CD4-positive, alpha-beta T cell treated with Interleukin-10 for 1 hour (primary cell): ENCODE measurements around the gene PKDREJ.
A peak's percentile ranks its signal among the peaks of the same experiment; 100 is the strongest.
"Not testable (repeated sequence)": the region's sequence is repeated elsewhere in the genome, so short reads cannot be mapped to it uniquely, and the experiment has no call there.

Source experiments
- DNase-seq: peaks from one replicate; pipeline ENCODE4 v3.0.0-alpha.2; 2020

PKDREJ gene, protein sequence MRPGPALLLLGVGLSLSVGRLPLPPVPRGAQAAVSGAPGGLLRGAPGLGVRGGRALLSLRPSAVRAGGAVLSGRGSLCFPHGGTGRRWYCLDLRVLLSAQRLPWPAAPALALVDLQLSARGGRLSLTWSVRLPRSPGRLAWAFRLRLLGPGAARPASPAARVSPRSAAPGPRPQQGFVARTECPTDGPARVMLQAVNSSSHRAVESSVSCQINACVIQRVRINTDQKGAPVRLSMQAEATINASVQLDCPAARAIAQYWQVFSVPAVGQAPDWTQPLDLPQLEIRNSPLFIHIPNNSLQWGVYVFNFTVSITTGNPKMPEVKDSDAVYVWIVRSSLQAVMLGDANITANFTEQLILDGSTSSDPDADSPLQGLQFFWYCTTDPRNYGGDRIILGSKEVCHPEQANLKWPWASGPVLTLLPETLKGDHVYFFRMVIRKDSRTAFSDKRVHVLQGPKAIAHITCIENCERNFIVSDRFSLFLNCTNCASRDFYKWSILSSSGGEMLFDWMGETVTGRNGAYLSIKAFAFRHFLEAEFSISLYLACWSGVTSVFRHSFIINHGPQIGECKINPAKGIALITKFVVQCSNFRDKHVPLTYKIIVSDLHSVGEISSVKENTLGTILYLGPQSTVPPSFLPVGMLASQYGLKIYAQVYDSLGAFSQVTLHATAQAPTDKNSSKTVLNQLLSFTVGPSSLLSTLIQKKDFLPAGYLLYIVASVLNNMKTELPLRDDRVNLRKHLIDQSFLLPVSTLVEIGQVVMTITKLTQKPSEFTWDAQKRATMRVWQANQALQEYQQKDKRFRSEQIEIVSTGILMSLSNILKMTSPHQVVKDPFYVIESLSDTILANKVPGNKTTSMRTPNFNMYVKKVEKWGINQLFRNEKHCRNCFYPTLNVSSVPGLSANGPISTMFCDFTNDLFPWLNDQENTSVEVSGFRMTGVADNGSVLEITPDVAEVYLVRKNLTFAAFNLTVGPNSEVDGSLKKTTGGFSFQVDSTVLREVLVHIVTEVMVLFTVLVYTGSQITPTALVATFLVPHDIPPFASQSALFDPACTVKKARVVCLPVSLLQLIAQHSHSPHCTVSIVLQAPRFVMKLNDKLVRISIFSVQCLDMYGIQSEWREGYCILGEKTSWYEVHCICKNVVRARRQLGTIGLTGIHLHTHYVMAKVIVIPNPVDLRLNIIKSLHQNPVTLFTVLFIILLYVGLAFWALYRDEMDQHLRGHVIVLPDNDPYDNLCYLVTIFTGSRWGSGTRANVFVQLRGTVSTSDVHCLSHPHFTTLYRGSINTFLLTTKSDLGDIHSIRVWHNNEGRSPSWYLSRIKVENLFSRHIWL (N-terminal part only)

DNA sequence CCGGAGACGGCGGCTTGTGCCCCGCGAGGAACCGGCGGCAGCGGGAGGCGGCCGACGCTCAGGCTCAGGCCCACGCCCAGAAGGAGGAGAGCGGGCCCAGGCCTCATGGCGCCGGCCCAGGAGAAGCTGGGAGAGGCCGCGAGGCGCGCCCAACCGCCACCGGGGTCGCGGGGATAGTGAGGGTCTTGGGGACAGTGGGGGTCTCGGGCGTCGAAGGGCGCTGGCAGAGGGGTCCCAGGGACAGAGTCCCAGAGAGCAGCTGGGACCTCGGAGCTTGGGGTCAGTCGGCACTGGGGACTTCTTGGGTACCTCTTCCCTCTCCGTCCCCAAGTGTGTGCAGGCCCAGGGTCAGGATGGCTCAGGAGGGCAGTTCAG lies at the start of gene PKDREJ:
Gene PKDREJ (minus strand): TSS at position 128 of the 375 bp plus-strand sequence. CDS start 21 bp downstream, at position 107.
- no peak for DNase-seq

DNA sequence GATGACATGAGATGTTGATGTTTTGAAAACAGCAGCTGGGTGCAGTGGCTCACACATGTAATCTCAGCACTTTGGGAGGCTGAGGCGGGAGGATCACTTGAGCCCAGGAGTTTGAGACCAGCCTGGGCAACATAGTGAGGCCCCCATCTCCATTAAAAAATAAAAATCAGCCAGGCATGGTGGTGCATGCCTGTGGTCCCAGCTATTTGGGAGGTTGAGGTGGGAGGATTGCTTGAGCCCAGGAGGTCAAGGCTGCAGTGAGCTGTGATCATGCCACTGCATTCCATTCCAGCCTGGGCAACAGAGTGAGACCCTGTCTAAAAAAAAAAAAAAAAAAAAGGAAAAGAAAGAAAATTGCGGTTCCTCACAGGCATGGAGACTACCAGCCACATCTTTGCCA lies 49.7 kb upstream of the PKDREJ start:
- DNase-seq = not testable (repeated sequence)

DNA sequence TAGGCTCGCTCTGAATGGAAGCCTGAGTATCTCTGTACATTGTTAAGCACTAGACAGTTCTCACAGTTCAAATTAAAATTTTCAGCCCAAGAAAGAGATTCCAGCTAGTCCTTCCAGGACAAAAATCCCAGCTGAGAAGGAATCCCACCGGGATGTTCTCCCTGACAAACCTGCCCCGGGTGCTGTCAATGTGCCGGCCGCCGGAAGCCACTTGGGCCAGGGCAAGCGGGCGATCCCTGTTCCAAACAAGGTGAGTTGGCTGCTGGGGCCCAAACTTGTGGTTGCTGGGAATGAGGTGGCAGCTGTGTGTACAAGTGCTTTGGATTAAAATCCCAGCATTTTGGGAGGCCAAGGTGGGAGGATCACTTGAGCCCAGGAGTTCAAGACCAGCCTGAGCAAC lies 48.9 kb upstream of the PKDREJ start:
- no peak for DNase-seq

DNA sequence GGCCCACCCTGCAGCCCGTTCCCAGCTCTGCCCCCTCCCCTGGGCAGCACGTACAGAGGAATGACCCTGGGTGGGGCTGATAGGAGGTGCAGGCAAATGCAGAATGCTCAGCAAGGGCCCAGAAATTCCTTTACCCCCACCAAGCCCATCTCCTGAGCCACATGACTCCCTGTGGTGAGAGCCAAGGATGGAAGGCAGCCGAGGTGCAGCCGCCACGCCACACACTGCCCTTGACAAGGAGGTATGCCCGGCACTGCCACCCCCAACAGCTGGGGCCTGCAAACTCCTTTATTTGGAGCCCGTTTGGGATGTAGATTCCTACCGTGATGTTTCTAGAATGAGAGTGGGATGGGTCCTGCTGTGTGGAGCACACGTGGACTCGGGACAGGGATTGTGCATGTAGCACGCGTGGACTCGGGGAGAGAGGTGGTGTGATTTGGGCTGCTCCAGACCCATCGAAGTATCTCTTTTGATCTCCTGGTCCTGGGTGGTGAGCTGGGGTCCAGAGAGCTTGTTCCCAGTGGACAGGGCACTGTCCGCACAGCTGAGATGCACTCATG lies 46.5 kb upstream of the PKDREJ start:
- no peak for DNase-seq

DNA sequence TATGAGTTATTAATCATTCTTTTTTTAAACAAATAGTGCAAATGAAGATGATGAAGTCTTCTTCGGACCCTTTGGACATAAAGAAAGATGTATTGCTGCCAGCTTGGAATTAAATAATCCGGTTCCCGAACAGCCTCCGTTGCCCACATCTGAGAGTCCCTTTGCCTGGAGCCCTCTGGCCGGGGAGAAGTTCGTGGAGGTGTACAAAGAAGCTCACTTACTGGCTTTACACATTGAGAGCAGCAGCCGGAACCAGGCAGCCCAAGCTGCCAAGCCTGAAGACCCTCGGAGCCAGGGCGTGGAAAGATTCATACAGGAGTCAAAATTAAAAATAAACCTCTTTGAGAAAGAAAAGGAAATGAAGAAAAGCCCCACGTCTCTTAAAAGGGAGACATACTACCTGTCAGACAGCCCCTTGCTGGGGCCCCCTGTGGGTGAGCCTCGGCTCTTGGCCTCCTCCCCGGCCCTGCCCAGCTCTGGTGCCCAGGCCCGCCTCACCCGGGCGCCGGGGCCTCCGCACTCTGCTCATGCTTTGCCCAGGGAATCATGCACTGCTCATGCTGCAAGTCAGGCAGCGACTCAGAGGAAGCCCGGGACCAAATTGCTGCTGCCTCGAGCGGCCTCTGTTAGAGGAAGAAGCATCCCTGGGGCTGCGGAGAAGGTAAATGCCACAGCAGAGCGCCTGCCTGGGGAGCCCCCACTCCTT lies 45.3 kb upstream of the PKDREJ start:
- no peak for DNase-seq

DNA sequence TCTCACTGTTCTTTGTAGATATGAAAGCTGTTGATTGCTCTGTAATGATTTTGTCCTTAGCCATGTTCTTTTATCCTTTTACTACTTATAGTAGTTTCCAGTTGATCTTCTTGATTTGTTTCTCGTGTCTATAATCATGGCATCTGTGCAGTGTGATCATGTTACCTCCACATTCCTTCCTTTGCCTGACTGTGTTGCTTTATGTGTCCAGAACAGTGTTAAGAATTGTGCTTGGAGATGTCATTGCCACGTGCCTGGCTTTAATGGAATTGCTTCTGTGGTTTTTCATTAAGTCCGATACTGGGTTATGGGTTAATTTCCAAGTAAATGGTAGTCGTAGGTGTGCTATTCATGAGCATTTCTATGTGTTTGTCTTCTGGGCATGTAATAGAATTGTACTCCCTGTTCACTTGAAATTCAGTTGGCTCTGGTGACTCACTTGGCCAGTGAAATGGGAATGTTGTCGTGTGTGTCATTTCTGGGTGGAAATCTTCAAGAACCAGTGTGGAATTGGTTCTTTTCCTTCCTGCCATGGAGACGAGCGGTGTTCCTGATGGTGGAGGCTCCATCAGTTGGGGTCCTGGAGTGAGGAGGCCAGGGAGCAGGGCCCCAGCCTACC lies 40.3 kb upstream of the PKDREJ start:
- DNase-seq = no peak

DNA sequence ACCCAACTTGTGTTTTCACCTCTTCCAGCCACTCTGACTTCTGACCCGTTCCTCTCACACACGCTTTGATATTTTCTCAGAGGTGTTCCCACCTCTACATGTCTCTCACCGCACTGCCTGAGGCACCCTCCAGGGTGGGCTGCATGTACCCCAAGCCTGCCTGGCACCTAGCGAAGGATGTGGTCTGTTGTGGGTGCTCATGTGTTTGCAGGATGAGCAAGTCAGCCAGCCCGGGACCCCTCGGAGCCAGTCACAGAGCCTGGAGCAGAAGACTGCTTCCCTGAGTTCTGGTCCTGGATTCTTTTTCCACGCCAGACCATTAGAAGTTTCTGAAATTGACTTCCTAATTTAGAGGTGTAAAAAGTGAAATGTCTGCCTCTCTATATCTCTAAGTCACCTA lies 37.3 kb upstream of the PKDREJ start:
- DNase-seq = no peak

DNA sequence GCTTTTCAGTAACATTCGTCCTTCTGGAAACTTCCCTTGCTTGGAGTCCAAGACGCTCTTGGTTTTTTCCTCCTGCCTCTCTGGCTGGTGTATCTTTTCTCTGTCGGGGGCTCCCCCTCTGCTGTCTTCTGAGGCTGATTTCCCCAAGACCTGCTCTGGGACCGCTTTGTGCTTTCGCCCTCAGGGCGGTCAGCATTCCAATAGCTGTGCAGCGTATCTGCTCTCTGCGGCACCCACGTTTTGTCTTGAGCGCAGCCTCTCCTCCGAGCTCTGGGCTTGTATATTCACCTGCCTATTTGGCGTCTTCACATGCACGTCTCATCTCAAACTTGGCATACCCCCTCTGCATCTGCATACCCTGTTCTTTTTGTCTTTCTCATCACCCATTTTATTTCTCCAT lies 36.0 kb upstream of the PKDREJ start:
- no peak for DNase-seq

DNA sequence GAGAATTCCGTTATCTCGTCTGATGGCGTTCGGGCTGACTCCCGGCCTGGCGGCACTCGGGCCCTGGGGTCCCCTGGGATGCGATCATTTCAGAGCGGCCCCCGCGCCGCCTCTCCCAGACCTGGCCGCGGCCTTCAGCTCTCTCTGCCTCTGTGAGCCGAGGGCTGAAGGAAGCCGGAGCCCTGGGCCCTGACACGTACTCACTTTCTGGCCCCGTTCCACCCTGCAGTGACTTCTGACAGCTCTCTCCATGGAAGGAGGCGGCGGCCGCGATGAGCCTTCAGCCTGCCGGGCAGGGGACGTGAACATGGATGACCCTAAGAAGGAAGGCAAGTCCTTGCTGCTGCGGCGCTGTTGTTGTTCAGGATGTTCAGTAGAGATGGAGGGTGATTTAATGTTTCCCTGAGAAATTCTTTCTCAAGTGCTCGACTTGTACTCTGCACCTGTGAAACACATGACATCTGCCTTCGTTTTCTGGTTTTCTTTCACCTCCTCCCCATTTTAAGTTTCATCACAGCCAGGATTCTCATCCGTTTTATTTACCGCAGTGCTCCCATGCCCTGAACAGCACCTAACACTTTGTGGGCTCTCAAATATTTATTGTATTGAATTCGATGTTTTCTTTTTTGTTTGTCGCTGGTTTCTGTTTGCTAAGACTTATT lies 34.1 kb upstream of the PKDREJ start:
- no peak for DNase-seq

DNA sequence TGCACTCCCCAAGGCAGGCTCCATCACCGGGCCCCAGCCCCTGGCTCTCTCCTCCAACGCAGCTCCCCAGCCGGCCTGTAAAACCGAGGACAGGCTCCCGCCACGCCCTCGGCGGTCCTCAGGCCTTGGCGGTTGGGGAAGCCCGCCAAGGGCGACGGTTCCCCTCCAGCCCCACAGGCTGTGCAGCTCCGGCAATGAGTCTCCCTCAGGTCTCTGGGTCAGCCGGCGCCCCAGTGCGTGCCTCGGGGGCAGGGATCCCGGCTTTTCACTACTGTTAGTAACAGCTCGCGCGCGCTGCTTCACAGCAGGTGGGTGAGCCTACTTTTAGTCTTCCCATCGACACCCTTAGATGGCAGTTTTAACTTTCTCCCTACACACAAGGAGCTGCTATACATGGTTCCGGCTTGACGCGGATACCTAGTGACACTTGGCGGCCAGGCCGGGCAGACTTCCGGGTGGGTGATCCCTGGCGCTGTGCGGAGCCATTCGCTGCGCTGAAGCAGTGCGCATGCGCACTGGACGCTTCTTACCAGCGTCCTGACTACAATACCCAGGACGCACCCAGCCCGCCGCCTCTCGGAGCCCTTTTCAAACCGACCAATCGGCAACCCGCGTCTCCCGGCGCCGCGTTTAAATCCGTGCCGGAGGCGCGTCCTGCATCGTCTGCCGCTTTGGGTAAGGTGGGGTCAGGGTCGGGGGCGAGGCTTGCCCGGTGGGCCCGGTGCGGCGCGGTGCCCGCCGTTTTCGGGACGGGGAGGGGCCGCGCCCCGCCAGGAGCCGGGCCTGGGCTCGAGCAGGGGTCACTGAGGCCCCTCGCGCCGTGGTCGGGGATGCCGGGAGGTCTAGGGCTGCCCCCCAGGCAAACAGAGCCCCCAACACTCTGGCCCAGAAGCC lies 33.4 kb upstream of the PKDREJ start, which contains the start of gene GTSE1:
Gene GTSE1 (plus strand): TSS at position 614 of the 894 bp plus-strand sequence. CDS start 531 bp downstream, outside the sequence.
- DNase-seq = peak; percentile 98

DNA sequence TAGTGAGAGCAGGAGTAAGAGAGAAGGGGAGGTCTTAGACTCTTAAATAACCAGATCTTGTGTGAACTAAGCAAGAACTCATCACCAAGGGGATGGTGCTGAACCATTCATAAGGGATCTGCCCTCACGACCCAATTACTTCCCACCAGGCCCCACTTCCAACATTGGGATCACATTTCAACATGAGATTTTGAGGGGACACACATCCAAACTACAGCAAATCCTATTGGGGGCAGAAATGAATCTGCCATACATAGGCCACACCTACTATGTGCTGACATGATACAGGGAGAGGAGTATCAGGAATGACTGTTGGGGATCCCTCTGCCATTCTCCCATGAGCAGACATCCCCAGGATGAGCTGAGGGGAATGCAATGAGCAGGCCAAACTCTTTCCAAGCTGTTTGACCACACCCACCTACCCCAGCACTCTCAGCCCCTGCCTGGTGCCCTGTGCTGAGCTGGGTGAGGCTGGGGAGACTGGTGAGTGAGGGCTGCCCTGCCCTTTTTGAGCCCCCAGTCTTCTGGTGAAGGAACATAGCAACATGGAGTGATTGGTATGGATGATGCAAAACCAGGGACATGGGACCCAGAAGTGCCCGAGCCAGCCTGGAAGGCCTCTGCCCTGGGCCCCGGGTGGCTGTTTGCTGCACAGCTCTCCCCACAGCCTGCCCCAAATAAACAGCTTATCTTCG lies 32.3 kb upstream of the PKDREJ start:
- DNase-seq = no peak

DNA sequence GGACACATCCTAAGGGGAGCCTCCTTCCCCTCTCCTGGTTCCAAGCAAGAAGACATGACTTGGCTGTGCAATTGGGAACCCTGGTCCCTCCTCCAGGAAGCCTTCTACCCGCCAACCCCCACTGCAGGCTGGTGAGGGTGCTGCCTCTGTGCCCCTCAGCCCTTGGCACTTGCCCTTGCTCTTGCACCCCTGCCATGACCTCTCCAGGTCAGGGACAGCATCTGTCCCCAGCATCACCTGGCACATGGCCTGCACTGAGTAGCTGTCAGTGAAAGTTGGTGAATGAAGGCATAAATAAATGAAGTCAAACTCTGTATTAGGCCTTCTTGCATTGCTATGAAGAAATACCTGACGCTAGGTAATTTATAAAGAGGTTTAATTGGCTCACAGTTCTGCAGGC lies 31.6 kb upstream of the PKDREJ start:
- DNase-seq = no peak

DNA sequence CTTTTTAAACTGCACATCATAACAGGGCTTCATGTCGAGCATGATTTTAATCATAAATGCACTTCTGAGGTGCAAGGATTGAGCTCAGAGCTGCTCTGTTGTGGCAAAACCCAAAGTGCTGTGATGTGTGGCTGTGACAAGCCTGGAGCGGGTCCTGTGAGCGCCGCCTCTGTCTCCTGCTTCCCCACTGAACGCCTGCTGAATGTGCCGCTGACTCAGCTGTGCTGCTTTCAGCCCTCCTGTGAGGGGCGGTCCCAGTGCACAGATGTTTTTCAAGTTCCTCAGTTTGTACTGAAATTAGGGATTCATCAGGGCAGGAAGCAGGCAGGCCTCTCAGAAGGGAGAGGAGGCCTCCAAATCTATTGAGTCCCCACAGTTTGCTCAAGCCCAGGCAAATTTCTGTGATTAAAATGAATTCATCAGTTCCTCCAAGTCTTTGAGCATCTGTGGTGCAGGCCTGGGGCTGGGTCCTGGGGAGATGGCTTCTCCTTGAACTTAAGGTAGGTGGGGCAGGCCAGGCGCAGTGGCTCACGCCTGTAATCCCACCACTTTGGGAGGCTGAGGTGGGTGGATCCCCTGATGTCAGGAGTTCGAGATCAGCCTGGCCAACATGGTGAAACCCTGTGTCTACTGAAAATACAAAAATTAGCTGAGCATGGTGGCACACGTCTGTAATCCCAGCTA lies 30.6 kb upstream of the PKDREJ start:
- DNase-seq = no peak

DNA sequence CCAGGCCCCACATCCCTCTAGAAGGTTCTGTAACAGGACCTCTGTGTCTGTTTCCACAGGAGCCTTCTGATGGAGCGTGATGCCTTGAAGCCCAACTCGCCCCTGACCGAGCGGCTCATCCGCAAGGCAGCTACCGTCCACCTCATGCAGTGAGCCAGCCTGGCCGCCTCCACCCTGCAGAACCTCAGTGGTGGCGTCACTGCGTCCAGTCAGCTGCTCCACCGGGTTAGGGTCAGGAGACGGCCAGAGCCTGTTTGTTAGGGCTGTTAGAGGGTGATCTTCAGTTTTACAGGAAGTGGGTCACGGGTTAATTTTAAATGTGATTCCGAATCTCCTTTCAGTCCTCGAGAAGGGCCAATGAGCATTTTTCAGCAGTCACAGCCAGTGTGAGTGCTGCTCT lies 29.6 kb upstream of the PKDREJ start:
- no peak for DNase-seq

DNA sequence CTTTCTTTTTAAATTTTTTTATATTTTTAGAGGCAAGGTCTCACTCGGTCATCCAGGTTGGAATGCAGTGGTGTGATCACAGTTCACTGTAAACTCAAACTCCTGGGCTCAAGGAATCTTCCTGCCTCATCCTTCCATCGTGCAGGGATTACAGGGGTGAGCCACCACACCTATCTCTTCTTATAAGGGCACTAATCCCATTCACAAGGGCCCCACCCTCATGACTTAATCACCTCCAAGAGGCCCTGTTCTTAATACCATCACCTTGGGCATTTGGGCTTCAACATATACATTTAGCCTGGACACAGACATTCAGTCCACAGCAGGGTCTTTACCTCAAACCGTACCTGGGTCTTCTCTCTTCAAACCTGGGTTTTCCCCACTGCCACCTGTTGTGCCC lies 29.0 kb upstream of the PKDREJ start:
- no peak for DNase-seq

DNA sequence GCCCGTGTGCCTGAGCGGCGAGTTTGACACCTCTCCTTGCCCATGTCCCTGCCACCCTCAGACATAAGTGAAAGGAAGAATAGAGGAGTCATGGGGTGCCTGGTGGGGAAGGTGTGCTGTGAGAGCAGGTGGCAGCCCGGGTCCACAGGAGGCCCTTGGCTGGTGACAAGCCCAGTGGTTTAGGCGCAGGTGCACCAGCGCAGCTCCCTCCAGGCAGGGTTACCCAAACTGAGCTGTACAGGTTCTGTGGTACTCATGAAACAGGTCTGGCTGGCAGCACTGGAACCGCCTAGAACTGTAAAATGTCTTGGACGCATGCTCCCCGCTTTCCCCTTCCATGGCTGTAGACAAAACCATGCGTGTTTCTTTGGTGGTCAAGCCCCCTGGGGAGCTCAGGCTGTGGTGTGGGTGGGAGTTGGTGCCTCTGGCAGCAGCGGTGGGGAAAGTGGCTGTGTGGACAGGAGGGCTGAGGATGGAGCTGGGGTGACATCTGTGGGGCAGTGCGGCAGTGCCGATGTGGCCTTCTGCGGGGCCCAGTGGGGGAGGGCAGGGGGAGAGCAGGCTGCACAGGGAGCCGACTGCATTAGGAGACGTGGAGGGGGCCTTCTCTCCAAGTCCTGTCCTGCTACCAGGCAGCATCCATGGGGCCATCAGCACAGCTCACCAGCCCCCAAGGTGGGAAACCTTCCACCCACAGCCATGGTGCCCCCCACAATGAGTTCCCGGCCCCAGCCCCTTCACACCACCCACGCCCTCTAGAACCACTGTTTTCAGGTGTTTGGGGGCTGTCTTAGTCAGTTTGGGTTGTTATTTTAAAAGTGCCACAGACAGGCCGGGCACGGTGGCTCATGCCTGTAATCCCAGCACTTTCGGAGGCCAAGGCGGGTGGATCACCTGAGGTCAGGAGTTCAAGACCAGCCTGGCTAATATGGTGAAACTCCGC lies 28.0 kb upstream of the PKDREJ start:
- DNase-seq = no peak

DNA sequence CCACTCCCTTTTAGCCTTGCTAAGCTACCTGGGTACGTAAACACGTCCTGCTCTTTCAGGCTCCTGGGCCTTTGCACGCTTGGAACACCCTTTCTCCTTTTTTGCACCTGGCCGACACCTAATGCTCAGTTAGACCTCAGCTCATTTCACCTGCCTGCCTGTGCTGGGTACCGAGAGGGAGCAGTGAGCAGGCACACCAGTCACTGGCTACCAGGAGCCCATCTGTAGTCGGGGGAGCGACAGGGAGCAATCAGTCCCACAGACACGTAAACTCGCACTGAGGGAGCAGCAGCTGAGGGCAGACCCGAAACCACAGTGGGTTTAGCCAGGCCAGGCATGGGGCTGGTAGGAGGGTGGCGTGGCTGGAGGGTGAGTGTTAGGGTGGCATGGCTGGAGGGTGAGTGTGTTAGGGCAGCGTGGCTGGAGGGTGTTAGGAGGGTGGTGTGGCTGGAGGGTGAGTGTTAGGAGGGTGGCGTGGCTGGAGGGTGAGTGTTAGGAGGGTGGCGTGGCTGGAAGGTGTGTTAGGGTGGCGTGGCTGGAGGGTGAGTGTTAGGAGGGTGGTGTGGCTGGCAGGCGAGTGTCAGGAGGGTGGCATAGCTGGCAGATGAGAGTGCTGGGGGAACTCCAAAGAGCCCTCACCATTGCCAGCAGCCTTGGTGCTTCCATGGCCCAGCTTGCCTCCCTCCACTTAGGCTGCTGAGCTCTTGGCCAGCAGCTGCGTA lies 27.1 kb upstream of the PKDREJ start:
- no peak for DNase-seq
